ENCODE measurements around the gene ARMS2.

The ARMS2 gene

GRCh38 chr10:122503886-122504609 is 49.6 kb downstream of the ARMS2 start:
- no peak overlapping the region; the same call in 1 of the 2 replicates for H3K27ac ChIP-seq

GRCh38 chr10:122504610-122504950 is 50.1 kb downstream of the ARMS2 start:
- H3K27ac ChIP-seq: no peak overlapping the region; the same call in 1 of the 2 replicates
- TF ChIP-seq ZFX (IDR thresholded peaks at IDR 0.05): no peak
- no peak for TF ChIP-seq CTCF (conservative IDR thresholded peaks at IDR 0.05)

More at GRCh38 chr10:122503886-122504609, 49.6 kb downstream of the ARMS2 start:
- TF ChIP-seq CTCF (conservative IDR thresholded peaks at IDR 0.05) (no peak), ZFX (IDR thresholded peaks at IDR 0.05) (no peak)

GRCh38 chr10:122505011-122505410 is 50.6 kb downstream of the ARMS2 start:
- TF ChIP-seq CTCF (conservative IDR thresholded peaks at IDR 0.05) (no peak), ZFX (IDR thresholded peaks at IDR 0.05) (no peak)
- H3K27ac ChIP-seq: no peak overlapping the region

GRCh38 chr10:122505885-122506645 is 51.6 kb downstream of the ARMS2 start:
- TF ChIP-seq ZFX (IDR thresholded peaks at IDR 0.05) (no peak), CTCF (conservative IDR thresholded peaks at IDR 0.05) (no peak)

More at GRCh38 chr10:122505885-122506645, 51.6 kb downstream of the ARMS2 start:
- H3K27ac ChIP-seq: no peak overlapping the region
